ENCODE measurements around the gene MGAT4C.

- no peak for TF ChIP-seq CTCF (IDR thresholded peaks at IDR 0.05; ENCODE audit: low read depth, low read length)
- no peak for TF ChIP-seq POLR2A (IDR thresholded peaks at IDR 0.05; ENCODE audit: extremely low read depth, insufficient read length)
- TF ChIP-seq MYC (IDR thresholded peaks at IDR 0.05; ENCODE audit: low read depth, low read length), result no peak
- no peak for TF ChIP-seq MAX (IDR thresholded peaks at IDR 0.05; ENCODE audit: low read depth, low read length)
These were observed 26.4 kb downstream of the MGAT4C start for GRCh38 chr12:86229772-86230171.
